Measurements from ENCODE around the gene COQ8A.

COQ8A gene

GRCh38 chr1:226974544-226975258, 34.6 kb downstream of the COQ8A start:
- DNase-seq: no peak

- no peak for DNase-seq
Observed at GRCh38 chr1:226975259-226976250, 35.5 kb downstream of the COQ8A start.

- DNase-seq: no peak
Observed at GRCh38 chr1:226976276-226976977, 36.3 kb downstream of the COQ8A start.

- no peak for DNase-seq
Observed at GRCh38 chr1:226976978-226977642, 37.0 kb downstream of the COQ8A start.

GRCh38 chr1:226977643-226978431, 37.7 kb downstream of the COQ8A start:
- no peak for DNase-seq

GRCh38 chr1:226978432-226979114, 38.5 kb downstream of the COQ8A start:
- no peak for DNase-seq

- no peak for DNase-seq
Observed at GRCh38 chr1:226979115-226979516, 39.0 kb downstream of the COQ8A start.

GRCh38 chr1:226979517-226980121, 39.5 kb downstream of the COQ8A start:
- no peak for DNase-seq

- DNase-seq: no peak
Observed at GRCh38 chr1:226980122-226980560, 40.0 kb downstream of the COQ8A start.

- DNase-seq: no peak
Observed at GRCh38 chr1:226980565-226981385, 40.7 kb downstream of the COQ8A start.

- DNase-seq: no peak
Observed at GRCh38 chr1:226981386-226981817, 41.3 kb downstream of the COQ8A start.

GRCh38 chr1:226981838-226982237, 41.7 kb downstream of the COQ8A start:
- DNase-seq: no peak

- DNase-seq: no peak
Observed at GRCh38 chr1:226982451-226983177, 42.5 kb downstream of the COQ8A start.

GRCh38 chr1:226983247-226983991, 43.3 kb downstream of the COQ8A start:
- no peak for DNase-seq

- DNase-seq: no peak
Observed at GRCh38 chr1:226983992-226984364, 43.9 kb downstream of the COQ8A start.

GRCh38 chr1:226984521-226985238, 44.6 kb downstream of the COQ8A start:
- DNase-seq: no peak

GRCh38 chr1:226985239-226985838, 45.2 kb downstream of the COQ8A start:
- no peak for DNase-seq
